HG02840 (cell line): Measurements from ENCODE around the gene ELMOD1.

Experiments
- ATAC-seq: cut with Tn5 transposase; IDR thresholded peaks from one replicate; pipeline ENCODE4 v1.9.1; 2021; ENCODE audit warnings: mild to moderate bottlenecking, moderate library complexity, moderate number of reproducible peaks; ENCODE audit not compliant: unreplicated experiment, low FRiP score

The ELMOD1 gene

GRCh38 chr11:107581147-107581546 lies 9.8 kb upstream of the ELMOD1 start:
- ATAC-seq = no peak

- no peak for ATAC-seq
Observed at GRCh38 chr11:107583629-107584195, 7.2 kb upstream of the ELMOD1 start.

- ATAC-seq = no peak
Observed at GRCh38 chr11:107587306-107587979, 3.5 kb upstream of the ELMOD1 start.

- peak; percentile 27 for ATAC-seq
Observed at GRCh38 chr11:107591378-107592230, 657 bp downstream of the ELMOD1 start.

- ATAC-seq = no peak
Observed at GRCh38 chr11:107592231-107592590, 1.3 kb downstream of the ELMOD1 start.

GRCh38 chr11:107592813-107593212 lies 1.9 kb downstream of the ELMOD1 start:
- ATAC-seq = no peak

- ATAC-seq = no peak
Observed at GRCh38 chr11:107593951-107594350, 3.0 kb downstream of the ELMOD1 start.

- no peak for ATAC-seq
Observed at GRCh38 chr11:107594736-107595135, 3.8 kb downstream of the ELMOD1 start.

- no peak for ATAC-seq
Observed at GRCh38 chr11:107598225-107599139, 7.5 kb downstream of the ELMOD1 start.

- no peak for ATAC-seq
Observed at GRCh38 chr11:107605061-107606006, 14.4 kb downstream of the ELMOD1 start.

- ATAC-seq = no peak
Observed at GRCh38 chr11:107606141-107606540, 15.2 kb downstream of the ELMOD1 start.

GRCh38 chr11:107608809-107609208 lies 17.9 kb downstream of the ELMOD1 start:
- ATAC-seq = no peak

- ATAC-seq = no peak
Observed at GRCh38 chr11:107609400-107610218, 18.7 kb downstream of the ELMOD1 start.

- ATAC-seq = no peak
Observed at GRCh38 chr11:107612445-107612844, 21.5 kb downstream of the ELMOD1 start.

- no peak for ATAC-seq
Observed at GRCh38 chr11:107619926-107620325, 29.0 kb downstream of the ELMOD1 start.

GRCh38 chr11:107621081-107621480 lies 30.1 kb downstream of the ELMOD1 start:
- no peak for ATAC-seq

GRCh38 chr11:107623183-107623582 lies 32.2 kb downstream of the ELMOD1 start:
- no peak for ATAC-seq

GRCh38 chr11:107624983-107625684 lies 34.2 kb downstream of the ELMOD1 start:
- no peak for ATAC-seq
